A549 (cell line): Measurements from ENCODE around the gene C2CD2. TPM values are rescaled to one million over a fixed set of nuclear protein-coding genes. Genes with fewer than 3 reads are reported as not detected.

Experiments used
- ATAC-seq, 2 experiments: fragments of 200-7000 bp in 1 of 2; fragments of >200 bp in 1 of 2; cut with Nextera tagmentation in 1 of 2; cut with Tn5 transposase in 1 of 2; 3 replicates each; pipeline versions ENCODE4 v1.8.0 to v1.9.1; 2018 to 2020; ENCODE audit warnings: mild to moderate bottlenecking in 1 of 2, moderate library complexity in 1 of 2
- CTCF ChIA-PET: fragments of 300-600 bp; sonication (Branson Sonifier 250); formaldehyde crosslinking; extraction: SDS; loops from one replicate; lab custom pipeline; 2021; ENCODE audit warnings: antibody characterized with exemption, inconsistent platforms; lab: Yijun Ruan, JAX
- POLR2A ChIA-PET: fragments of 350-600 bp; formaldehyde crosslinking; extraction: SDS; loops from one replicate; lab custom pipeline; 2021; ENCODE audit warnings: antibody characterized with exemption, inconsistent platforms; lab: Yijun Ruan, JAX
- DNase-seq, 2 experiments: peaks; one replicate each; pipeline versions ENCODE4 v3.0.0 to v3.0.0-alpha.2; 2011 to 2016; ENCODE audit warnings: low read depth in 1 of 2, low spot score in 1 of 2
- FAIRE-seq: peaks from 2 replicates; lab custom pipeline; 2011; peaks lifted over from hg19 to GRCh38; lab: Jason Lieb, UNC
- H3K27ac ChIP-seq, 2 experiments: fragments of >200 bp; sonication (Bioruptor Twin); formaldehyde crosslinking; 3 replicates each; pipeline ENCODE4 v1.5.1; 2016 to 2017
- H3K4me1 ChIP-seq: fragments of >200 bp; sonication (Bioruptor Twin); formaldehyde crosslinking; 3 replicates; pipeline ENCODE4 v1.6.1; 2016
- H3K4me2 ChIP-seq: fragments of >200 bp; sonication (Bioruptor Twin); formaldehyde crosslinking; 3 replicates; pipeline ENCODE4 v1.6.1; 2016
- H3K4me3 ChIP-seq: fragments of >200 bp; sonication (Bioruptor Twin); formaldehyde crosslinking; 3 replicates; pipeline ENCODE4 v1.5.1; 2016
- H3K9me3 ChIP-seq: fragments of >200 bp; sonication (Bioruptor Twin); formaldehyde crosslinking; 3 replicates; pipeline ENCODE4 v1.6.1; 2016
- BHLHE40 ChIP-seq: IDR thresholded peaks from 2 replicates; pipeline ENCODE4 v1.6.1; 2012; ENCODE audit warnings: low read depth, low read length, inconsistent platforms
- E2F6 ChIP-seq: IDR thresholded peaks from 2 replicates; pipeline ENCODE4 v1.6.1; 2012; ENCODE audit warnings: low read depth, borderline replicate concordance
- EHF ChIP-seq: fragments of 250-450 bp; sonication (Bioruptor Pico); IDR thresholded peaks from 2 replicates; pipeline ENCODE4 v1.5.0; 2020; ENCODE audit warnings: mild to moderate bottlenecking
- EHMT2 ChIP-seq: fragments of 200-600 bp; sonication (generic); IDR thresholded peaks from 2 replicates; pipeline ENCODE4 v1.6.1; 2016; ENCODE audit warnings: antibody characterized with exemption, low read depth, mild to moderate bottlenecking, moderate library complexity
- ELK1 ChIP-seq: fragments of 150-350 bp; IDR thresholded peaks from 2 replicates; pipeline ENCODE4 v1.6.1; 2014; ENCODE audit warnings: low read depth, mild to moderate bottlenecking, low read length
- EP300 ChIP-seq, 2 experiments: fragments of >200 bp; sonication (Bioruptor Twin); formaldehyde crosslinking; IDR thresholded peaks; 2 replicates in 1 of 2; 3 replicates in 1 of 2; pipeline ENCODE4 v1.6.1; 2016 to 2017
- FOSB ChIP-seq: fragments of 250-450 bp; sonication (Bioruptor Pico); IDR thresholded peaks from 2 replicates; pipeline ENCODE4 v1.5.0; 2020; ENCODE audit warnings: mild to moderate bottlenecking, moderate library complexity
- FOSL2 ChIP-seq, 2 experiments: fragments of 450-650 bp in 1 of 2; fragments of >200 bp in 1 of 2; sonication (Bioruptor Twin) in 1 of 2; formaldehyde crosslinking; IDR thresholded peaks; 2 replicates each; pipeline versions ENCODE4 v1.5.0 to v1.6.1; 2016 to 2020; ENCODE audit warnings: mild to moderate bottlenecking in 1 of 2, moderate library complexity in 1 of 2
- FOXS1 ChIP-seq: fragments of 250-450 bp; sonication (Bioruptor Pico); IDR thresholded peaks from 2 replicates; pipeline ENCODE4 v1.5.0; 2020; ENCODE audit warnings: mild to moderate bottlenecking, moderate library complexity
- GATA3 ChIP-seq: IDR thresholded peaks from 2 replicates; pipeline ENCODE4 v1.6.1; 2012; ENCODE audit warnings: borderline replicate concordance
- HDAC2 ChIP-seq: fragments of 200-600 bp; sonication (generic); IDR thresholded peaks from 2 replicates; pipeline ENCODE4 v1.6.1; 2016
- HEYL ChIP-seq: fragments of 250-450 bp; sonication (Bioruptor Pico); IDR thresholded peaks from 2 replicates; pipeline ENCODE4 v1.8.0; 2021; ENCODE audit warnings: mild to moderate bottlenecking, moderate library complexity
- HMGXB4 ChIP-seq: fragments of 250-450 bp; sonication (Bioruptor Pico); IDR thresholded peaks from 2 replicates; pipeline ENCODE4 v1.5.0; 2021; ENCODE audit warnings: mild to moderate bottlenecking, moderate library complexity, borderline replicate concordance
- HOXA7 ChIP-seq: fragments of 250-450 bp; sonication (Bioruptor Pico); IDR thresholded peaks from 2 replicates; pipeline ENCODE4 v1.5.0; 2020; ENCODE audit warnings: mild to moderate bottlenecking, moderate library complexity
- HOXB13 ChIP-seq: fragments of 250-450 bp; sonication (Bioruptor Pico); IDR thresholded peaks from 2 replicates; pipeline ENCODE4 v1.5.0; 2020; ENCODE audit warnings: low read depth, mild to moderate bottlenecking, moderate library complexity
- HOXB5 ChIP-seq: fragments of 250-450 bp; sonication (Bioruptor Pico); IDR thresholded peaks from 2 replicates; pipeline ENCODE4 v1.5.0; 2020; ENCODE audit warnings: mild to moderate bottlenecking, moderate library complexity
- JUNB ChIP-seq: fragments of >200 bp; sonication (Bioruptor Twin); formaldehyde crosslinking; IDR thresholded peaks from 2 replicates; pipeline ENCODE4 v1.6.1; 2016
- KDM1A ChIP-seq: fragments of 200-600 bp; sonication (generic); IDR thresholded peaks from 2 replicates; pipeline ENCODE4 v1.6.1; 2016; ENCODE audit warnings: low read depth, mild to moderate bottlenecking
- MAFK ChIP-seq: fragments of 450-650 bp; IDR thresholded peaks from 2 replicates; pipeline ENCODE4 v1.6.1; 2014; ENCODE audit not compliant: partially characterized antibody
- MAX ChIP-seq: IDR thresholded peaks from 2 replicates; pipeline ENCODE4 v1.6.1; 2012
- MAZ ChIP-seq: fragments of 150-350 bp; IDR thresholded peaks from 2 replicates; pipeline ENCODE4 v1.6.1; 2014; ENCODE audit warnings: antibody characterized with exemption, low read depth, low read length, borderline replicate concordance
- NPAS2 ChIP-seq: fragments of 250-450 bp; sonication (Bioruptor Pico); IDR thresholded peaks from 2 replicates; pipeline ENCODE4 v1.8.0; 2022; ENCODE audit warnings: mild to moderate bottlenecking, moderate library complexity, borderline replicate concordance
- NR3C1 ChIP-seq: fragments of >200 bp; sonication (Bioruptor Twin); formaldehyde crosslinking; IDR thresholded peaks from 3 replicates; pipeline ENCODE4 v1.6.1; 2017
- PBX3 ChIP-seq: IDR thresholded peaks from 2 replicates; pipeline ENCODE4 v1.6.1; 2012
- PHF8 ChIP-seq: fragments of 200-600 bp; sonication (generic); IDR thresholded peaks from 2 replicates; pipeline ENCODE4 v1.6.1; 2016; ENCODE audit warnings: low read depth, mild to moderate bottlenecking, antibody characterized with exemption, moderate library complexity, borderline replicate concordance
- POLR2A ChIP-seq: IDR thresholded peaks from 2 replicates; pipeline ENCODE4 v1.6.1; 2012; ENCODE audit warnings: mild to moderate bottlenecking, low read length
- RAD21 ChIP-seq, 2 experiments: fragments of >200 bp in 1 of 2; sonication (Bioruptor Twin) in 1 of 2; formaldehyde crosslinking in 1 of 2; IDR thresholded peaks in 1 of 2; conservative IDR thresholded peaks in 1 of 2; 2 replicates in 1 of 2; 3 replicates in 1 of 2; pipeline ENCODE4 v1.6.1; 2012 to 2018; ENCODE audit warnings: inconsistent platforms in 1 of 2
- RARB ChIP-seq: fragments of 250-450 bp; sonication (Bioruptor Pico); IDR thresholded peaks from 2 replicates; pipeline ENCODE4 v1.8.0; 2021; ENCODE audit warnings: mild to moderate bottlenecking, moderate library complexity
- RCOR1 ChIP-seq: fragments of 150-350 bp; IDR thresholded peaks from 2 replicates; pipeline ENCODE4 v1.6.1; 2014; ENCODE audit warnings: antibody characterized with exemption, low read length, low read depth
- RNF2 ChIP-seq: fragments of 200-600 bp; sonication (generic); IDR thresholded peaks from 2 replicates; pipeline ENCODE4 v1.6.1; 2016; ENCODE audit warnings: low read depth, mild to moderate bottlenecking, antibody characterized with exemption, moderate library complexity, borderline replicate concordance
- SMC3 ChIP-seq: fragments of >200 bp; sonication (Bioruptor Twin); formaldehyde crosslinking; IDR thresholded peaks from 3 replicates; pipeline ENCODE4 v1.6.1; 2018; ENCODE audit warnings: inconsistent platforms
- TFCP2L1 ChIP-seq: fragments of 250-450 bp; sonication (Bioruptor Pico); IDR thresholded peaks from 2 replicates; pipeline ENCODE4 v1.5.0; 2021; ENCODE audit warnings: mild to moderate bottlenecking
- TP53 ChIP-seq: fragments of 250-450 bp; sonication (Bioruptor Pico); IDR thresholded peaks from 2 replicates; pipeline ENCODE4 v1.5.0; 2021; ENCODE audit warnings: mild to moderate bottlenecking, moderate library complexity
- USF2 ChIP-seq: fragments of 450-650 bp; IDR thresholded peaks from 2 replicates; pipeline ENCODE4 v1.6.1; 2014; ENCODE audit warnings: antibody characterized with exemption
- ZC3H11A ChIP-seq: fragments of 450-650 bp; IDR thresholded peaks from 2 replicates; pipeline ENCODE4 v1.6.1; 2014; ENCODE audit warnings: antibody characterized with exemption, mild to moderate bottlenecking
- ZNF302 ChIP-seq: fragments of 250-450 bp; sonication (Bioruptor Pico); IDR thresholded peaks from 2 replicates; pipeline ENCODE4 v1.9.0; 2021; ENCODE audit warnings: inconsistent platforms, mild to moderate bottlenecking, moderate library complexity
- WGBS: methylation state at CpG from one replicate; pipeline ENCODE4 v1.1.6; 2017; ENCODE audit errors: missing lambda C conversion rate; 5-methylcytosine and 5-hydroxymethylcytosine counted together
- polyA minus RNA-seq: library from RNA; depleted of rRNA, polyadenylated mRNA; stranded (reverse); fragments of >200 nt; gene quantifications from 2 replicates; pipeline ENCODE4 v1.2.3, GENCODE V29; 2011; rRNA and poly(A)+ RNA removed
- polyA plus RNA-seq, 4 experiments: library from polyadenylated mRNA; depleted of rRNA in 3 of 4; stranded (reverse); fragments of >200 nt; fragmentation: RNase III in 1 of 4; extraction: RNeasy Plus Mini Kit Qiagen cat#74134 plus additional on column Dnase treatment in 1 of 4; gene quantifications; 2 replicates in 3 of 4; 3 replicates in 1 of 4; pipeline ENCODE4 v1.2.3, GENCODE V29; 2011 to 2017

C2CD2 gene
- polyA plus RNA-seq (2011; rRNA removed) (13.5 and 17.4 TPM in 2 replicates), polyA plus RNA-seq (2017; fragmentation: RNase III; extraction: RNeasy Plus Mini Kit Qiagen cat#74134 plus additional on column Dnase treatment) (6.9 to 7.1 TPM (median 7.0 TPM) in 3 replicates), polyA minus RNA-seq (39.0 and 49.5 TPM in 2 replicates)
- 7.4 and 8.4 TPM in 2 replicates for polyA plus RNA-seq (2012; cell fraction: cytosol; rRNA removed)
- 11.6 and 13.8 TPM in 2 replicates for polyA plus RNA-seq (2012; cell fraction: nucleus; rRNA removed)

GRCh38 chr21:41953831-41954653 lies at the start of gene C2CD2:
Gene C2CD2, minus strand, starts transcription at chr21:41954018. Its CDS starts 370 bp downstream, at chr21:41953648.
- H3K27ac ChIP-seq, result peak within 1 kb of the TSS; percentile 76 to 96
- 14% methylated on average over 14 of the region's 85 CpGs for WGBS
- FAIRE-seq (no peak), DNase-seq (peak; percentile 47 to 64), ATAC-seq (peak; percentile 55 to 65)
- peak within 1 kb of the TSS; percentile 57 for H3K4me3 ChIP-seq
- peak within 1 kb of the TSS; percentile 96 for H3K4me2 ChIP-seq
- H3K9me3 ChIP-seq, result no peaks in the 10 kb centered on the region
- ChIA-PET POLR2A (no interaction called here), CTCF (no interaction called here)
- peaks cover 37% of the 10 kb centered on the region for H3K4me1 ChIP-seq
- no peak for TF ChIP-seq HOXB5 (CRISPR knock-in tag)
- TF ChIP-seq EHMT2, result no peak
- peak; percentile 85 for TF ChIP-seq E2F6
- TF ChIP-seq HMGXB4 (CRISPR knock-in tag), result no peak
- TF ChIP-seq FOSB (CRISPR knock-in tag), result no peak
- TF ChIP-seq ELK1, result no peak
- TF ChIP-seq TFCP2L1 (CRISPR knock-in tag), result no peak
- no peak for TF ChIP-seq USF2
- no peak for TF ChIP-seq JUNB
- TF ChIP-seq MAX, result peak; percentile 93
- TF ChIP-seq MAZ, result no peak
- no peak for TF ChIP-seq PBX3
- no peak for TF ChIP-seq RCOR1
- TF ChIP-seq FOSL2 (IDR thresholded peaks at IDR 0.05), result no peak
- no peak for TF ChIP-seq FOSL2 (CRISPR knock-in tag; IDR thresholded peaks at IDR 0.05)
- no peak for TF ChIP-seq NR3C1
- no peak for TF ChIP-seq BHLHE40
- no peak for TF ChIP-seq ZNF302 (CRISPR knock-in tag)
- no peak for TF ChIP-seq KDM1A
- TF ChIP-seq TP53 (CRISPR knock-in tag), result 0 out of 2 replicates have a peak, but pooled peaks have one; percentile 17
- TF ChIP-seq EHF (CRISPR knock-in tag), result no peak
- TF ChIP-seq HDAC2, result no peak
- TF ChIP-seq RARB (CRISPR knock-in tag), result no peak
- no peak for TF ChIP-seq EP300 (IDR thresholded peaks at IDR 0.05)
- TF ChIP-seq PHF8, result no peak
- TF ChIP-seq RNF2, result no peak
- no peak for TF ChIP-seq SMC3
- no peak for TF ChIP-seq GATA3
- TF ChIP-seq ZC3H11A, result no peak
- TF ChIP-seq HOXB13 (CRISPR knock-in tag), result peak; percentile 61; the same call in 1 of the 2 replicates
- TF ChIP-seq MAFK, result no peak
- no peak for TF ChIP-seq RAD21 (conservative IDR thresholded peaks at IDR 0.05 in 1 of 2, IDR thresholded peaks at IDR 0.05 in 1 of 2)
- TF ChIP-seq HEYL (CRISPR knock-in tag), result no peak
- no peak for TF ChIP-seq HOXA7
- peak; percentile 35; the same call in 1 of the 2 replicates for TF ChIP-seq POLR2A
- 0 out of 2 replicates have a peak, but pooled peaks have one; percentile 16 for TF ChIP-seq FOXS1
- TF ChIP-seq NPAS2 (CRISPR knock-in tag), result 0 out of 2 replicates have a peak, but pooled peaks have one; percentile 26
